GM12865 (cell line): ENCODE measurements around the gene PLEKHO1.
A peak's percentile ranks its signal among the peaks of the same experiment; 100 is the strongest.

Experiments used
- DNase-seq: peaks from one replicate; pipeline ENCODE4 v3.0.0; 2010; ENCODE audit warnings: low read depth
- H3K4me3 ChIP-seq: 2 replicates; pipeline ENCODE4 v1.5.1; 2011; ENCODE audit warnings: mild to moderate bottlenecking, low read depth, low read length, control low read depth
- CTCF ChIP-seq: IDR thresholded peaks from 2 replicates; pipeline ENCODE4 v1.5.1; 2011; ENCODE audit warnings: low read length, control low read depth, low read depth, inconsistent platforms; ENCODE audit not compliant: insufficient read depth; ENCODE audit errors: missing control alignments

Gene PLEKHO1

GRCh38 chr1:150155413-150156071 is 5.8 kb downstream of the PLEKHO1 start:
- no peak overlapping the region for H3K4me3 ChIP-seq
- DNase-seq = no peak
- no peak for TF ChIP-seq CTCF

GRCh38 chr1:150156868-150157603 is 7.3 kb downstream of the PLEKHO1 start:
- DNase-seq = no peak
- no peak for TF ChIP-seq CTCF
- H3K4me3 ChIP-seq = no peak overlapping the region

GRCh38 chr1:150159550-150159949 is 9.8 kb downstream of the PLEKHO1 start:
- TF ChIP-seq CTCF = no peak
- H3K4me3 ChIP-seq = peak overlapping the region; percentile 50
- peak; percentile 74 for DNase-seq

- H3K4me3 ChIP-seq = peak overlapping the region; percentile 70
- peak; percentile 73 for DNase-seq
- TF ChIP-seq CTCF = no peak
These were observed 11.4 kb downstream of the PLEKHO1 start for GRCh38 chr1:150160964-150161621.

DNA sequence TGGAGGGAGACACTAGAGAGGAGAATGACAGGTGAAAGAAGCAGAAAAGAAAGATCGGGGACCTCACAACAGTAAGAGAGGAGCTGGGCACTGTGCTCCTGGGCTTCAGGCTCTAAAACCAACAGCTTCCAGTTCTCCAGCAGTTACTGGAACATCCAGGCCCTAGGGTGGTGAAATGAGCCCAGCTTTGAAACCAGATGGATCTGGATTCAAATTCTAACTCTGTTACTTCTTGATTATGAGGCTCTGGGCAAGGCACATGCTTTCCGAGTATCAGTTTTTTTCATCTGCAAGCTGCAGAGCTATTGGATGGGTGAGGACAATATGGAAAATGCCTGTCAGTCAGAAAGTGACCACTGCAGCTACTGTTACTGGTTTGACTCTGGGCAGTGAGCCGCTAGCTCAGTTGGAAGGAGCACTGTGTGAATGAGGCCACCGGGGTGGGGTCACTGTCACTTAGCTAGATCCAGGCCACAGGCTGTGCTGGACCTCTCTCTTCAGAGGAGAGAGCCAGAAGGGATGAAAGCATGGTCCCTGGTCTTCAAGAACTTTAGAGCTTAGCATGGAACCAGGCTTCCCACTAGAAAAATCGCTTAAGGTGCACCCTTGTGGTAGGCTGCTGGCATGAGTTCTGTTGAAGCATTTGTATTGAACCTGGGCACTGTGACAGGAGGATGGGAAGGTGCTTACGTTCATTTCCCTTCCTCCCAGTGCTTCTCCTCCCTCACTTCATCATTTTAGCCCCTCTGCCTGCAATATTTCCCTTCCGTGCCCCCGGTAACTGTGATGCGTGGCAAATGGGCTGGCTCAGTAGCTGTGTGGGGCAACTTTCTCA is 12.2 kb downstream of the PLEKHO1 start:
- peak overlapping the region; percentile 70 for H3K4me3 ChIP-seq
- DNase-seq = peak; percentile 77
- peak; percentile 17 for TF ChIP-seq CTCF

DNA sequence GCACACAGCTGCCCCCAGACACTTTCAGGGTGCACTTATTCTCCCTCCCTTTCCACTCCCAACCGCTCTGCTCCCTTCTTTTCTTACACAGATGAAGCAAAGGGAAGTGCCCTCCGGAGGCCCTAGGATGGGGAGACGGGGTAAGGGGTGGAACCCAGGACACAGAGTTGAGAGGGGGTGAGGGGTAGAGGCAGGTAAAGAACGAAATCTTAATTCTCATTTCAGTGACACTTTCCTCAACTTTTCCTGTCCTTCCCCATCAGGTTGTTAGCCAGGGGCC is 12.8 kb downstream of the PLEKHO1 start:
- TF ChIP-seq CTCF = no peak
- H3K4me3 ChIP-seq = peak overlapping the region; percentile 70
- no peak for DNase-seq
